ENCODE measurements around the gene RNF213. TPM values are rescaled to one million over a fixed set of nuclear protein-coding genes. Genes with fewer than 3 reads are reported as not detected.

Gene RNF213
- total RNA-seq, 4 donors from 2014 or later, result 113 to 174 (median 159) TPM

- peak in 2 of 3 donors; percentile 18 to 32 for TF ChIP-seq POLR2AphosphoS5 (IDR thresholded peaks at IDR 0.05)
- no peak for TF ChIP-seq POLR2A (IDR thresholded peaks at IDR 0.05)
- DNase-seq, result peak; percentile 87
- Histone ChIP-seq H3K36me3 (no peaks in the 10 kb centered on the region), H3K4me3 (peak overlapping the region in 3 of 4 donors; percentile 88 to 94 (median 88)), H3K27ac (peak overlapping the region; percentile 87 to 91 (median 88)), H3K27me3 (no peaks in the 10 kb centered on the region), H3K9me3 (no peaks in the 10 kb centered on the region), H3K4me1 (peaks cover 3 to 27% (median 20%) of the 10 kb centered on the region in 4 donors)
- in situ Hi-C loops (cut with MboI; ENCODE audit: low pct_ligation_motif_present in 1 of 4, low pct_unique_long_range_greater_than_20kb in 1 of 4, low sequenced_read_pairs in 3 of 4), result no loop called here
- intact Hi-C loops (cut with DNase I; ENCODE audit: low total_unique reads), result no loop called here
- 0 to 30% methylated on average over 2 to 15 of the region's 15 CpGs for WGBS, 2 donors (ENCODE audit: low coverage in 1 of 2)
Measured at GRCh38 chr17:80219013-80219762, 41.5 kb upstream of the RNF213 start.

DNA sequence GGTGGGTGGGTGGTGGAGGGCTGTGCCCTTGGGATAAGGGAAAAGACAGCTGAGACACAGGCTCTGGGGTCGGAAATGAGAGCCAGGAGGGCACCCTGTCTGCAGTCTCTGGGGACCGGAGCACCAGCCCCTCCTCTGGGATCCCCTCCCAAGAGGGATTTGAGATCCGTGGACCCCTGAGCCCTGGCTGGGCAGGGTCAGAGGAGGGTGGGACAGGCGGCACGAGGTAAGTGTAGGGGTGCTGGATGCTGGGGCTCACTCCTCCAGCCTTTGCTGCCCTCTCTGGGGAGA lies 40.9 kb upstream of the RNF213 start:
- peak overlapping the region; percentile 87 to 91 (median 88) for H3K27ac ChIP-seq
- no peaks in the 10 kb centered on the region for H3K9me3 ChIP-seq
- in situ Hi-C loops (cut with MboI; ENCODE audit: low pct_ligation_motif_present in 1 of 4, low pct_unique_long_range_greater_than_20kb in 1 of 4, low sequenced_read_pairs in 3 of 4) (no loop called here), intact Hi-C loops (cut with DNase I; ENCODE audit: low total_unique reads) (no loop called here)
- peaks cover 3 to 27% (median 20%) of the 10 kb centered on the region in 4 donors for H3K4me1 ChIP-seq
- DNase-seq, result no peak
- H3K36me3 ChIP-seq, result no peaks in the 10 kb centered on the region
- WGBS, 2 donors (ENCODE audit: low coverage in 1 of 2), result 0% methylated on average over 2 to 5 of the region's 5 CpGs
- no peak for TF ChIP-seq CTCF (IDR thresholded peaks at IDR 0.05)
- TF ChIP-seq POLR2A (IDR thresholded peaks at IDR 0.05), result no peak
- no peak for TF ChIP-seq POLR2AphosphoS5 (IDR thresholded peaks at IDR 0.05)
- TF ChIP-seq EP300 (IDR thresholded peaks at IDR 0.05; ENCODE audit: low read depth), result no peak
- H3K27me3 ChIP-seq, result no peaks in the 10 kb centered on the region
- H3K4me3 ChIP-seq, result peak overlapping the region; percentile 82 to 94 (median 88)

DNA sequence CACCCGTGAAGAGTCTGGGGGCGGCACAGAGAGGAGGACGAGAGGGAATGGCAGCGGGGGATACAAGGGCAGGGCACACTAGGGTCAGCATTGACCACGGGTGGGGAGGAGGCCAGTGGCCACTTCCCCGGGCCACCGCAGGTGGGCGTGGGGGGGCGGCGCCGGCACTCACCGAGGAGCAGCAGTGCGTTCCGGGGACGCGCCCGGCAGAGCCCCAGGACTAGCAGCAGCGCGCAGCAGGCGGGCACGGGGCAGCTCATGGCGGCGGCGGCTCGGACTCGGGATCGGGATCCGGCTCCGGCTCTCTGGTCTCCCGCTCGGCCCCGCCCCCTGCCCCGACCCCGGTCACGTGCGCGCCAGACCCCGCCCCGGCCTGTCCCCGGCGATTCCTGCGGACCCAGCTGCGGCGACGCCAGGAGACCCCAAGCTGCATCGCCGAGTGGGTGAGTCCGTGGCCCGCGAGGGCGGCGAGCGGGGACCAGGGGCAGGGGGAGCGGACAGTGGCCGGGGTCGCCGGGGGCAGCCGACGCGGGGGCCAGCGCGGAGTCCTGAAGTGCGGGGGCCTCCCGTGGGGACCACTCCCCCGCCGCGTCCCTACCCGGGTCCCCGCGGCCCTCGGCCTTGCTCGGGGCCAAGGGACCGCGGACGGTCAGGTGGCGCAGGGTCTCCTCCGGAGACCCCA lies 40.5 kb upstream of the RNF213 start, which contains the start of the genes SGSH and SLC26A11:
Gene SGSH, minus strand, starts transcription at position 280 of the 682 bp plus-strand sequence. Its CDS starts 20 bp downstream, at position 260.
Gene SLC26A11, plus strand, starts transcription at position 374 of the 682 bp plus-strand sequence. CDS start 1,134 bp downstream, outside the sequence.
- H3K27me3 ChIP-seq, result no peaks in the 10 kb centered on the region
- H3K27ac ChIP-seq, result peak within 1 kb of the TSS; percentile 87 to 91 (median 88)
- no peaks in the 10 kb centered on the region for H3K9me3 ChIP-seq
- in situ Hi-C loops (cut with MboI; ENCODE audit: low pct_ligation_motif_present in 1 of 4, low pct_unique_long_range_greater_than_20kb in 1 of 4, low sequenced_read_pairs in 3 of 4), result no loop called here
- intact Hi-C loops (cut with DNase I; ENCODE audit: low total_unique reads), result no loop called here
- no peaks in the 10 kb centered on the region for H3K36me3 ChIP-seq
- H3K4me1 ChIP-seq, result peaks cover 3 to 27% (median 20%) of the 10 kb centered on the region in 4 donors
- no peak for TF ChIP-seq EP300 (IDR thresholded peaks at IDR 0.05; ENCODE audit: low read depth)
- peak; percentile 28 to 63 (median 48) for TF ChIP-seq POLR2AphosphoS5 (IDR thresholded peaks at IDR 0.05)
- TF ChIP-seq POLR2A (IDR thresholded peaks at IDR 0.05), result peak; percentile 58
- peak; percentile 89 for DNase-seq
- peak within 1 kb of the TSS; percentile 82 to 94 (median 88) for H3K4me3 ChIP-seq
- WGBS, 2 donors (ENCODE audit: low coverage in 1 of 2), result 0 to 1% methylated on average over 4 to 32 of the region's 77 CpGs

- H3K27me3 ChIP-seq, result no peaks in the 10 kb centered on the region
- H3K4me3 ChIP-seq, result peak overlapping the region; percentile 82 to 94 (median 88)
- TF ChIP-seq EP300 (IDR thresholded peaks at IDR 0.05; ENCODE audit: low read depth) (no peak), CTCF (IDR thresholded peaks at IDR 0.05) (no peak), POLR2AphosphoS5 (IDR thresholded peaks at IDR 0.05) (no peak), POLR2A (IDR thresholded peaks at IDR 0.05) (no peak)
- intact Hi-C loops (cut with DNase I; ENCODE audit: low total_unique reads), result no loop called here
- H3K27ac ChIP-seq, result peak overlapping the region; percentile 87 to 91 (median 88)
- no peaks in the 10 kb centered on the region for H3K36me3 ChIP-seq
- in situ Hi-C loops (cut with MboI; ENCODE audit: low pct_ligation_motif_present in 1 of 4, low pct_unique_long_range_greater_than_20kb in 1 of 4, low sequenced_read_pairs in 3 of 4), result no loop called here
- H3K4me1 ChIP-seq, result peaks cover 3 to 27% (median 20%) of the 10 kb centered on the region in 4 donors
- 21% methylated on average over 3 of the region's 41 CpGs; no CpG with 5 or more reads in 1 of the 2 donors for WGBS, 2 donors (ENCODE audit: low coverage in 1 of 2)
- peak; percentile 23 for DNase-seq
- no peaks in the 10 kb centered on the region for H3K9me3 ChIP-seq
Measured at GRCh38 chr17:80220736-80221215, 39.9 kb upstream of the RNF213 start.
